Thoracic aorta (tissue), 2 donors: Measurements from ENCODE around the gene RAMAC. TPM values are rescaled to one million over a fixed set of nuclear protein-coding genes. Genes with fewer than 3 reads are reported as not detected.

ENCODE experiments used
- ATAC-seq: fragments of 150-250 bp; one replicate; pipeline ENCODE4 v1.8.0; 2017; ENCODE audit warnings: low read depth; ENCODE audit not compliant: insufficient number of reproducible peaks, low FRiP score
- DNase-seq: peaks from one replicate; pipeline ENCODE4 v3.0.0-alpha.2; 2020; ENCODE audit warnings: low spot score
- H3K27ac ChIP-seq, 2 donors: fragments of 200-600 bp; sonication (generic); 1 replicate in 1 of 2; 2 replicates in 1 of 2; pipeline ENCODE4 v1.5.1; 2016; ENCODE audit warnings: mild to moderate bottlenecking in 2 of 2, moderate library complexity in 2 of 2
- H3K27me3 ChIP-seq: fragments of 200-600 bp; sonication (generic); replicated peaks from 2 replicates; pipeline ENCODE4 v1.6.0; 2016; ENCODE audit warnings: mild to moderate bottlenecking; ENCODE audit not compliant: insufficient read depth
- H3K36me3 ChIP-seq: fragments of 200-600 bp; sonication (generic); one replicate; pipeline ENCODE4 v1.5.1; 2016
- H3K4me1 ChIP-seq, 2 donors: fragments of 200-600 bp; sonication (generic); 1 replicate in 1 of 2; 2 replicates in 1 of 2; pipeline versions ENCODE4 v1.5.1 to v1.6.0; 2016; ENCODE audit warnings: low read depth in 2 of 2, mild to moderate bottlenecking in 1 of 2; ENCODE audit not compliant: control insufficient read depth in 1 of 2
- H3K4me3 ChIP-seq: fragments of 200-600 bp; sonication (generic); 2 replicates; pipeline ENCODE4 v1.5.1; 2016; ENCODE audit warnings: mild to moderate bottlenecking
- H3K9me3 ChIP-seq: fragments of 200-600 bp; sonication (generic); 2 replicates; pipeline ENCODE4 v1.5.1; 2016
- CTCF ChIP-seq: fragments of 200-600 bp; sonication (generic); IDR thresholded peaks from one replicate; pipeline ENCODE4 v1.5.1; 2019; ENCODE audit warnings: antibody characterized with exemption
- total RNA-seq, 2 donors: library from RNA; depleted of rRNA; stranded (reverse); fragments of >200 nt; gene quantifications; one replicate each; pipeline versions ENCODE4 v1.1.0 to v1.2.3, GENCODE V29; 2016

RAMAC gene
- total RNA-seq, 2 donors from 2014 or later, result 15.1 to 15.6 TPM

GRCh38 chr15:82943176-82943575 lies 42.8 kb upstream of the RAMAC start:
- Histone ChIP-seq H3K27me3 (no peaks in the 10 kb centered on the region), H3K36me3 (no peaks in the 10 kb centered on the region), H3K4me3 (no peak overlapping the region), H3K9me3 (no peaks in the 10 kb centered on the region), H3K27ac (no peak overlapping the region), H3K4me1 (no peaks in the 10 kb centered on the region)
- ATAC-seq (no peak), DNase-seq (no peak)
- no peak for TF ChIP-seq CTCF

- DNase-seq (no peak), ATAC-seq (no peak)
- Histone ChIP-seq H3K4me3 (no peak overlapping the region), H3K36me3 (no peaks in the 10 kb centered on the region), H3K27me3 (no peaks in the 10 kb centered on the region), H3K9me3 (no peaks in the 10 kb centered on the region), H3K4me1 (no peaks in the 10 kb centered on the region), H3K27ac (no peak overlapping the region)
- TF ChIP-seq CTCF, result no peak
Observed at GRCh38 chr15:82944056-82944455, 42.0 kb upstream of the RAMAC start.

GRCh38 chr15:82944821-82945220 lies 41.2 kb upstream of the RAMAC start:
- H3K27ac ChIP-seq, result no peak overlapping the region
- no peaks in the 10 kb centered on the region for H3K36me3 ChIP-seq
- DNase-seq, result no peak
- no peaks in the 10 kb centered on the region for H3K9me3 ChIP-seq
- ATAC-seq, result no peak
- TF ChIP-seq CTCF, result no peak
- no peaks in the 10 kb centered on the region for H3K4me1 ChIP-seq
- H3K4me3 ChIP-seq, result no peak overlapping the region
- no peaks in the 10 kb centered on the region for H3K27me3 ChIP-seq

GRCh38 chr15:82945326-82945725 lies 40.7 kb upstream of the RAMAC start:
- ATAC-seq (no peak), DNase-seq (no peak)
- Histone ChIP-seq H3K27me3 (no peaks in the 10 kb centered on the region), H3K9me3 (no peaks in the 10 kb centered on the region), H3K4me3 (no peak overlapping the region), H3K36me3 (no peaks in the 10 kb centered on the region), H3K4me1 (no peaks in the 10 kb centered on the region), H3K27ac (no peak overlapping the region)
- no peak for TF ChIP-seq CTCF

GRCh38 chr15:82946155-82946701 lies 39.8 kb upstream of the RAMAC start:
- DNase-seq (no peak), ATAC-seq (no peak)
- H3K36me3 ChIP-seq, result no peaks in the 10 kb centered on the region
- H3K27ac ChIP-seq, result no peak overlapping the region
- TF ChIP-seq CTCF, result no peak
- no peaks in the 10 kb centered on the region for H3K9me3 ChIP-seq
- no peaks in the 10 kb centered on the region for H3K27me3 ChIP-seq
- no peak overlapping the region for H3K4me3 ChIP-seq
- no peaks in the 10 kb centered on the region for H3K4me1 ChIP-seq
